Measurements from ENCODE around the gene HSBP1L1. TPM values are rescaled to one million over a fixed set of nuclear protein-coding genes. Genes with fewer than 3 reads are reported as not detected.

The HSBP1L1 gene
- total RNA-seq, 1 experiment from 2014 or later, result 56.8 TPM

GRCh38 chr18:79963658-79964329, 649 bp upstream of the HSBP1L1 start:
- peaks cover 31% of the 10 kb centered on the region for H3K79me2 ChIP-seq (ENCODE audit: low read length)
- peak overlapping the region; percentile 87 for H3K4me3 ChIP-seq (ENCODE audit: low read length)
- H2AFZ ChIP-seq (ENCODE audit: low read length), result peak overlapping the region; percentile 65
- no peak for ATAC-seq
- H3K9me3 ChIP-seq (ENCODE audit: low read length), result no peaks in the 10 kb centered on the region
- H3K4me2 ChIP-seq (ENCODE audit: low read length), result peak overlapping the region; percentile 96
- TF ChIP-seq EZH2 (IDR thresholded peaks at IDR 0.05; ENCODE audit: low read length, unreplicated experiment) (no peak), EZH2phosphoT487 (IDR thresholded peaks at IDR 0.05; ENCODE audit: borderline replicate concordance, low read length) (no peak)
- TF ChIP-seq, protein P1, sequence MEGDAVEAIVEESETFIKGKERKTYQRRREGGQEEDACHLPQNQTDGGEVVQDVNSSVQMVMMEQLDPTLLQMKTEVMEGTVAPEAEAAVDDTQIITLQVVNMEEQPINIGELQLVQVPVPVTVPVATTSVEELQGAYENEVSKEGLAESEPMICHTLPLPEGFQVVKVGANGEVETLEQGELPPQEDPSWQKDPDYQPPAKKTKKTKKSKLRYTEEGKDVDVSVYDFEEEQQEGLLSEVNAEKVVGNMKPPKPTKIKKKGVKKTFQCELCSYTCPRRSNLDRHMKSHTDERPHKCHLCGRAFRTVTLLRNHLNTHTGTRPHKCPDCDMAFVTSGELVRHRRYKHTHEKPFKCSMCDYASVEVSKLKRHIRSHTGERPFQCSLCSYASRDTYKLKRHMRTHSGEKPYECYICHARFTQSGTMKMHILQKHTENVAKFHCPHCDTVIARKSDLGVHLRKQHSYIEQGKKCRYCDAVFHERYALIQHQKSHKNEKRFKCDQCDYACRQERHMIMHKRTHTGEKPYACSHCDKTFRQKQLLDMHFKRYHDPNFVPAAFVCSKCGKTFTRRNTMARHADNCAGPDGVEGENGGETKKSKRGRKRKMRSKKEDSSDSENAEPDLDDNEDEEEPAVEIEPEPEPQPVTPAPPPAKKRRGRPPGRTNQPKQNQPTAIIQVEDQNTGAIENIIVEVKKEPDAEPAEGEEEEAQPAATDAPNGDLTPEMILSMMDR (conservative IDR thresholded peaks at IDR 0.05; ENCODE audit: low read depth, low read length), result no peak
- peak overlapping the region; percentile 89 for H3K27ac ChIP-seq (ENCODE audit: low read length)
- H3K9me2 ChIP-seq (replicated peaks; ENCODE audit: low read length), result no peaks in the 10 kb centered on the region
- H3K27me3 ChIP-seq (ENCODE audit: low read length), result no peaks in the 10 kb centered on the region
- CTCF ChIA-PET, result no interaction called here
- peak overlapping the region; percentile 95 for H3K9ac ChIP-seq (ENCODE audit: low read length)
- H3K4me1 ChIP-seq (ENCODE audit: insufficient read depth, low read length), result peaks cover 55% of the 10 kb centered on the region
- no peak for DNase-seq
- POLR2A ChIA-PET (ENCODE audit: unreplicated experiment), result no interaction called here
- H3F3A ChIP-seq (ENCODE audit: low read length, unreplicated experiment), result no peaks in the 10 kb centered on the region
- H3K36me3 ChIP-seq (ENCODE audit: low read depth, low read length), result peaks cover 5% of the 10 kb centered on the region; the same call in 1 of the 2 replicates
- no peaks in the 10 kb centered on the region for H4K20me1 ChIP-seq (ENCODE audit: low read length)
- no TSS peak for BruUV-seq (replicated peaks)
- intact Hi-C loops (cut with micrococcal nuclease), result no loop called here

GRCh38 chr18:79965119-79965902, 868 bp downstream of the HSBP1L1 start:
- intact Hi-C loops (cut with micrococcal nuclease), result no loop called here
- CTCF ChIA-PET, result no interaction called here
- POLR2A ChIA-PET (ENCODE audit: unreplicated experiment), result interaction anchor here (0.6 kb wide), 1 partner anchor 68 kb away, joined by 6 read pairs; no protein-coding TSS in a partner anchor

More at GRCh38 chr18:79965119-79965902, 868 bp downstream of the HSBP1L1 start:
- TF ChIP-seq EZH2phosphoT487 (IDR thresholded peaks at IDR 0.05; ENCODE audit: borderline replicate concordance, low read length) (no peak), EZH2 (IDR thresholded peaks at IDR 0.05; ENCODE audit: low read length, unreplicated experiment) (no peak)
- TF ChIP-seq, protein P1 (conservative IDR thresholded peaks at IDR 0.05; ENCODE audit: low read depth, low read length), result no peak
- H2AFZ ChIP-seq (ENCODE audit: low read length), result peak overlapping the region; percentile 65
- H3K27me3 ChIP-seq (ENCODE audit: low read length), result no peaks in the 10 kb centered on the region
- H4K20me1 ChIP-seq (ENCODE audit: low read length), result no peaks in the 10 kb centered on the region
- DNase-seq, result peak; percentile 72
- H3K9me3 ChIP-seq (ENCODE audit: low read length), result no peaks in the 10 kb centered on the region
- H3K9ac ChIP-seq (ENCODE audit: low read length), result peak overlapping the region; percentile 95
- peak overlapping the region; percentile 87 for H3K4me3 ChIP-seq (ENCODE audit: low read length)
- H3K9me2 ChIP-seq (replicated peaks; ENCODE audit: low read length), result no peaks in the 10 kb centered on the region
- TSS peak; percentile 55 for BruUV-seq (replicated peaks)
- peak overlapping the region; percentile 96 for H3K4me2 ChIP-seq (ENCODE audit: low read length)
- H3K27ac ChIP-seq (ENCODE audit: low read length), result peak overlapping the region; percentile 74
- H3K4me1 ChIP-seq (ENCODE audit: insufficient read depth, low read length), result peaks cover 46% of the 10 kb centered on the region
- ATAC-seq, result peak; percentile 57
- H3K36me3 ChIP-seq (ENCODE audit: low read depth, low read length), result peaks cover 5% of the 10 kb centered on the region; the same call in 1 of the 2 replicates
- H3F3A ChIP-seq (ENCODE audit: low read length, unreplicated experiment), result no peaks in the 10 kb centered on the region
- H3K79me2 ChIP-seq (ENCODE audit: low read length), result peaks cover 31% of the 10 kb centered on the region

Measured in PC-3 (cell line).